Activated CD8-positive, alpha-beta memory T cell treated with anti-CD3 and anti-CD28 coated beads, Interleukin-2, amount 50 U/mL, for 48 hours (primary cell): ENCODE data around the gene NDUFS7.
"Not testable (repeated sequence)": the region's sequence is repeated elsewhere in the genome, so short reads cannot be mapped to it uniquely, and the experiment has no call there.

Experiments used
- DNase-seq: peaks from one replicate; pipeline ENCODE4 v3.0.0-alpha.2; 2020

Gene NDUFS7

DNA sequence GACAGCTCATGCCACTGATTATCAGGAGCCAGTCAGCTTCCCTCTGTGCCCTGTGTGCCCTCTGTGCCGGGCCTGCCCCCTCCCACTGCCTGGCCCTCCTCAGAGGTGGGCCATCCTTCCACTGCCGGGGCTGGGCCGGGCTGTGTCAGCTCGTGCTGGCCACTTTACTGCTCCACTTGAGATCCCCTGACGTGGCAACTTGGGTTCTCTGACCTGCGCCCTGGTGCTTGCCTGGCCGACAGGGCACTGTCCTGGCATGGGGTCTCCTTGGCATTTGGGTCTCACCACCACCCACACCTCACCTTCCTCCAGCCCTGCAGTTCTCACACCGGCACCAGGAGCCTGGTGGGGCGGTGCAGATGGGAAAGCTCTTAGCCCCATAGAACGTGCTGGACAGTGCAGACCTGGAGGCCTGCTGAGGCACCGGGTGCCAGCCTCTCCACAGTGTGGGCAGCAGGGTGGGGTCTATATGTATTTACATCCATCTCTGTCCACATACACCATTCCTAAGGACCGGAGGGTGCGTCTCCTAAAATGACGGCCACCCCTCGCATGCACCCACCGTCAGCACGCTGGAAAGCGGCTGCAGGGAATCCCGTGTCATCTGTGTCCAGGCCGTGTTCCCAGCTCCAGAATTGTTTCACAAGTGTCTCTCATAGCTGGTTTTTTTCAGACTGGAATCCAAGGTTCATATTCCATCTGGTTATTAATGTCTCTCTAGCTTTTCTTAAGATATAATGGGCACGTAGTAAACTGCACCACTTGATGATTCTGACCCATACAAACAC lies 35.4 kb downstream of the NDUFS7 start:
- no peak for DNase-seq

DNA sequence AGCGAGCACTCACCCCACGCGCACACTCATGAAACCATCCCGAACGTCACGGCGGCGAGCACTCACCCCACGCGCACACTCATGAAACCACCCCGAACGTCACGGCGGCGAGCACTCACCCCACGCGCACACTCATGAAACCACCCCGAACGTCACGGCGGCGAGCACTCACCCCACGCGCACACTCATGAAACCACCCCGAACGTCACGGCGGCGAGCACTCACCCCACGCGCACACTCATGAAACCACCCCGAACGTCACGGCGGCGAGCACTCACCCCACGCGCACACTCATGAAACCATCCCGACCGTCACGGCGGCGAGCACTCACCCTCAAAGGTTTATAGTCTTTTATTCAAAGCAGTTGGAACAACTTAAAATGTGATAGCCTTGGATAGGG lies 36.4 kb downstream of the NDUFS7 start:
- DNase-seq, result not testable (repeated sequence)

DNA sequence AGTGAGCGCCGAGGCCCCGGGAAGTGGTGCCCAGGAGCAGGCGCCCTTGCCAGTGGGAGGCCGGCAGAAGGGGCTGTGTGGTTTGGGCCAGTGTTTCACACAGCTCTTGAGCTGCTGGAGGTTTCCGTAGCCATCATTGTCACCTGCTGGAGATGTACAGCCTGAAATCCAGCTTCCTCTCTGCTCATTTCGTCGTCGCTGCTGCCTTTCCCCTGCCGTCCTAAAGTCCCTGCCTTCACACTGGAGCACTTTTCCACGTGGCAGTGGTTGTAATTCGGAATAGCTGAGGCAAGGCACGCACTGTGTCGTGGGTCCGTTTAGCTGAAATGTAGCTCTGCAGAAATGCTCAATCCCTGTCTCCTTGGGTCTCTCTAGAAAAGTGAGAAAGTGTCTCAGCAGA lies 36.9 kb downstream of the NDUFS7 start:
- no peak for DNase-seq

DNA sequence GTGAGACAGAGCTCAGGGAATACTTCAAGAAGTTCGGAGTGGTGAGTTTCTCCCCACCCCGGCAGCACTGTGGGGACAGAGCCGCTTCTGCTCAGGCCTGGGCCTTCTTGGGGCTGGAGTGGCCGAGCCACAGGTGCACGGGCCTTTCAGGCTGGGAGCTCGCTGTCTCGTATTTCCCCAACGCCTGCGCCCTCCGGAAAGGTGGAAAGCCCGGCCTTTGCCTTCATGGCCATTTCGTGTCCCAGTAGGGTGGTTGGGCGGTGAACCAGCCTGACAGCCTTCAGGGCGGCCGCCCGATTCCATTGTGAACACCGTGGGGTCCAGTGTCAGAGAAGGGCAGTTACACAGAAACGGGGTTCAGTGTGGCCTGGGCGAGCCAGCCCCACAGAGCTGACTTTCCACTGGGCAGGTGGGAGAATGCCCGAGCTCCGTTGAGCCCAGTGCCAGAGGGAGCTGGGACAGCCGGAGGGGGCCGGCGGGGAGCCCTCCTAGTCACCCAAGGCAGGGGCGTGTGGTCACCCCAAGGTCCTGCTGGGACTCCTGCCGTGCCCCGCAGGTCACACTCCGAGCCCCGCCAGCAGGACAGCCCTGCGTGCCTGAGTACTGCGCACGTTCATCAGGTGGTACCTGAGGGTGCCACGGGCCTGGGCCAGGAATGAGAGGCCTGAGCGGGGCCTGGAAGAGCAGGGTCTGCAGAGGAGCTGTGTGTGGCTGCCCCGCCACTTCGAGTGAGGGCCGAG lies 37.7 kb downstream of the NDUFS7 start:
- no peak for DNase-seq

DNA sequence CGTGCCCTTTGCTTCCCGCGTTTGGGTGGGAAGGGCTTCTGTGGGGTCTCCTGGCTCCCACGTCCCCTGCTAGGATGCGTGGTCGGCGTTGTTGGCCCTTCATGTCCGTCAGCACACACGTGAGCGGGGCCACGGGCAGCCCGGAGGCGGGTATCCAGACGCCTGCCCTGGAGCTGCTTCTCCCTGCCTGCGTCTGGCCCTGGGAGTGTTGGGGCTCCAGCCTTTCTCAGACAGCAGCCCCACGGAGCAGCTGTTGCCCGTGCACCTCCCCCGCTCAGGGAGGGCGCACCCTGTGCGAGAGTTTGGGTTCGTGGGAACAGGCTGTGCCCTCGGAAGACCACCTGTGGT lies 38.2 kb downstream of the NDUFS7 start:
- DNase-seq, result no peak

DNA sequence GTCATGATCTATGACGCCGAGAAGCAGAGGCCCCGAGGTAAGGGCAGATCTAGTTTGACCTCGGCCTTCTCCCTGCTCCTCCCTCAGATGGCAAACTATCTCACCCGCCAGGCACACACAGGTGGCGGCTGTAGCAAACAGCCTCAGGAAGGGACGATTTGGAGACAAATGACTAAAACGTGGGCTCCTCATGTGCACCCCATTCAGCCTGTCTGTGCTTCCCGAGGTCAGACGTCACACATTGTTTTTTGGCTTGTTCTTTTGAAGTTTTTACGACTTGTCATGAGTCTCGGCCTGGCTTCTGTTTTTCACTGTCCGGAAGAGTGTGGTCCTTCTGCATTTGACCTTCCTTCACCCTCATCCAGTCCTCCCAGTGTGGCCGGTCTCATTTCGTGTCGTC lies 38.7 kb downstream of the NDUFS7 start:
- no peak for DNase-seq

DNA sequence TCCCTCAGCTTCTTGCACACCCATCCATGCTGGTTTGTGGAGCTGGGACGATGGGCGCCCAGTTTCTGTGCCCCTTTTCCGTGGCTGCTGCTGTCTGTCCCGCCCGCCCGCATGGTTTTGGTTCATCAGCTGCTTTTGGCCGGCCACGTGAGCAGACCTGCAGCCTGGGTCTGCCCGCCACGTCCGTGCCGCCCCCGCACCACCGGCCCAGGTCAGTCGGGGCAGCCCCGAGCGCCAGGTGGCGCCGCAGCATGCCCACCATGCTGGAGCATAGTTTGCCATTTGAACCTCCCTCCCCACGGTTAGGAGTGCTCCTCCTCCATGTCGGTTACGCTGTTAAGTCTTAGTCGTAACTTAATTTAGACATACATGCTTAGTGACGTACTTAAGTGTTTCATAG lies 39.2 kb downstream of the NDUFS7 start:
- DNase-seq, result no peak

DNA sequence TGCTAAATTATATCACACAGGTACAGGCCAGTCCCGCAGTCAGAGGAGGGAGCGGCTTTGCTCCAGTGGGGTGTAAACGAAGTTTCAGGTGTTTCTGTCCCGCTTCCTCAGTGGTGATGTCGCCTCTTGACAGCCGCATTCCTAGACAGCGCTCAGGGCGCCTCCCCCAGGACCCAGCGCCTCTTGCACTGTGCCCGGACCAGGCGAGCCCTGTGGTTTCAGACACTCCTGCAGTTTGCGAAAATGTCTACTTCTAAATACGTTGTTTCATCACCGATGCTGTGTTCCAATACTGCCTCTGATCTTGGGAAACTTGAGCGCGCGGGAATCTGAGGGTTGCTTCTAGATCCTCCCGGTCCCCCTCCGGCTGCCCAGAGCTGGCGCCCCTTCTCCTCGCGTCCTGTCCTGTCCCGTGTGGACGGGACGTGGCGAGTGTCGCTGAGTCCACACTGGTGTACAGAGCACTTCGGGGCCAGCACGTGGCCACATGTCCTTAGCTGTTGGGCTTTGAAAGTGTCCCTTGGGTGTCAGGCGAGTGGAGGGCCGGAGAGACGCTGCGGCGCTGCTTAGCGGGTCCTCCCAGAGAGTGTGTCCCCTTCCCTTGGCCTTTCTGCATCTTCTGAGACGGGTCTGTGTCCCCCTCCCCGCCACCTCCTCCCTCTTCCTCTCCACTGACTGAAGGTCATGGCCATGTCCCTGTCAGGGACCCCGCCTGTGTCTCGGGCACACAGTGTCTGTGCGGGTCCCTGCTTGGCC lies 39.9 kb downstream of the NDUFS7 start:
- DNase-seq, result no peak

DNA sequence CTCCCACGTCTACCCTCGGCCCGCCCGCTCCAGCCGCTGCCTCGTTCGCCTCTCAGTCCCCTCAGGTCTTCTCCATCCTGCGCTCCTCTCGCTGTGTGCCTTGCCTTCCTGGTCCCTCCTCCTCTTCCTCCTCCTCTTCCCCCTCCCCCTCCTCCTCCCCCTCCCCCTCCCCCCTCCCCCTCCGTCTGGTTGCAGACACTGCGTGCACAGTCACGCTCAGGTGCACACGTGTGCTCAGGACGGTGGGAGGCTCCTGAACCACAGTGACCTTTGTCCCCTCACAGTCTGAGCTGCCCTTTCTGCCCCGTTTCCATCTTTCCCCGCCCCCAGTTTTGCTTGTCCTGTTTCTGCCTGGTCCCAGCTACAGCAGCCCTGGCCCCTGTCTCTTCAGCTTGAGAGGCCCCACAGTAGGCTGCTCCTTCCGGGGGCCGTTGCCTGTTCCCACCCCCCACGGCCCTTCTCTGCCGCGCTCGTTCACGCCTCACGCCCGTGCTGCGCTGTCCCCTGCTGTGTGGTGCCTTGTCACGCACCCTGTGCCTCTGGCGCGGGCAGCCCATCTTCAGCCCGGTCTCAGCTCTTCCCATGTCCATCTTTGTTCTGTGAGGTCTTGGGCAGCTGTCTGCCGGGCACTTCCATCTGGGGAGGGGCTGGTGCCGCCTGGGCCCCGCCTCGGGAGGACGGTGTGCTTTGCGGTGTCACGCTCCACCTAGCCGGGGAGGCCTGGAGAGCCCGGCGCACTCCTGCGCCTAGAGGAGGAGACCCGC lies 40.7 kb downstream of the NDUFS7 start:
- DNase-seq, result no peak

DNA sequence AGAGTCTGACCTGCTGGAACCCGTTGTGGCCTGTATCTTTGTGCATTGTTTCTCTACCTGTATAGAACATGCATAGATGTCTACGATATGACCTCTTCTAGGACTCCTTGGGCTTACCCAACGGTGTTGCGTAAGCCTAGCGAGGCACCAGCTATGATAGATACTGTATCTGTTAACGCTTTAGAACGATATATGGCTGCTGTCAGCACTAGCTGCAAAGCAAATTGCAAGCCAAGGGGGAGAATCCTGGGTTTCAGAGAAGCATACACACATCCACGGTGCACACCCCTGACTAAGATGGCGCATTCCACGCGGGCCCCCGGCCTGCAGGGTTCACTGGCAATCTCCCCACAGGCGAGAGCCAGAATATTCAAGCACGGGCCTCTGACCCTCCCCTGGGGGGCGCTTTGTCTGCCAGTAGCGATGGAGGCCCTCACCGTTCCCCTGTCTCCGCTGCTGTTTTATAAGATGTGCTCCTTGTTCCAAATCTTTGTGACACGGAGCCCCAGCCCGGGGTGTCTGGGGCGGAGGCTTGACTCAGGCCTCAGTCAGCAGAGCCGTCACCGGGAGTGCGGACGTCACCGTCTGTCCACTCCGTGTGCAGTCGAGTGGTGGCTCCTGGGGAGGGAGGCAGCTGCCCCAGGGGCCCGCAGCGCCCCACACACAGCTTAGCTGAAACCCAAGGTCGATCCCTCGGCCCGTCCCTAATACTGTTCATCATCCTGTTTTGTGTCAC lies 41.6 kb downstream of the NDUFS7 start:
- no peak for DNase-seq

DNA sequence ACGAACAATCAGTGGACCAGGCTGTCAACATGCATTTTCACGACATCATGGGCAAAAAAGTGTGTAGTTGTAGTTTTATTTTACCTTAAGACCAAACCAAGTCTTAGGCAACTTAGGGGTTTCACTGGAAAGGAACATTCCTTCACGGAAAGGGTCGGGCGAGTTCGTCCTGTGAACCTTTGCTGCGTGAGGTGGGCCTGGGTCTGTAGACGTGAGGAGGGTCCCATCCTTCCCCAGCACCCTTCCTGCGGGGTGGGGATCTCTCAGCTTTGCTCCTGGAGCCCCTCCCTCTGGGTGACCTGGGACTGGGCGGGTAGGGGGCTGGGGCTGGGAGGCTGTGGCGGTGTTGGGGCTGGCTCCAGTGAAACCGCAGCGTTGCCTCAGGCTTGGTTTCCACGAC lies 42.2 kb downstream of the NDUFS7 start:
- DNase-seq, result no peak

DNA sequence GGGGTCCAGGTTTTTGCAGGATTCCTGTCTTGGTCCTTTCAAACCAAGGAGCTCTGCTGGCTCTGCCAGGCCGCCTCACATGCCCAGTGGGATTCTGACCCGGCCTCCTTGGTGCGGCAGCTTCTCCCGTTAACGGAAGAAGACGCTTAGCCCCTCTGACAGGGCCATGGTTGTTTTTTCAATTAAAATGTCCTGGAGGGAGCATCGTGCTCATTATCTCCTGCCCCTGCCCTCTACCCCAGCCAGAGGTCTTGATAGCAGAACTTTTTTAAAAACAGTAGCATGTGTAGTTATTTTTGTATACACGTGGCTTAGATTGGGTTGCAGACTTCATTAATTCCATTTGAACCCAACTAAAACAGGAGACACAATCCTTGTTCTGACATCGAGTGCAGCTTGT lies 43.0 kb downstream of the NDUFS7 start:
- no peak for DNase-seq

DNA sequence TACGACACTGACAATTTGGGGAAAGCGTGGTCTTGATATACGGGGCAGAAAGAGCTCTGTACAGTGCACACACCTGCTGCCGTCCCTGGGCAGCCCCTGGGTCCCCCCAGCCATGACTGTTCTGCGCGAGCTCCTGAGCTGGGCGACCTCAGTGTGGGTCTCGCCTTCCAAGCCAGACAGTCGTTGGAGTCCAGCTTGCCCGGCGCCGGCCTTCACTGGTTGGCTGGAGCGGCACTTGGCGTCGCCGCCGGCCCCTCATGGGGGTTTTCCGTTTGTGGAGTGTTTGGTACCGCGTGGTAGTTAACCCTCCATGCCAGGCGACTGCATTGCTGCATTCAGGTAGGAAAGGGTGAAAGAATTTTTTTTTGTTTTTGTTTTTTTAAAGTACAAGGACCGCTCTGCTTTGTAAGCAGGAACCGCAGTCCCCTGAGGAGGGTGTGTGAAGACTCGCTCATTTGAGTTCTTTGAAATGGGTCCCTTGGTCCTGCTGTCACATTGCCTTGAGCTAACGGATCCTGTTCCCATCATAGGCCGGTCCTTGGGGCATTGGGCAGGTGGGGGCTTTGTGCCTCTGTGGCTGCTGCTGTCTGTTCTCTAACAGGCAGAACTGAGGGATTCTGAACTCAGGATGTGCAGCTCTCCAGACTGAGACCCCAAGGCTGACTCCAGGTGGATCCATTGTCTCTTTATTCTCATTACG lies 43.7 kb downstream of the NDUFS7 start:
- DNase-seq, result no peak

DNA sequence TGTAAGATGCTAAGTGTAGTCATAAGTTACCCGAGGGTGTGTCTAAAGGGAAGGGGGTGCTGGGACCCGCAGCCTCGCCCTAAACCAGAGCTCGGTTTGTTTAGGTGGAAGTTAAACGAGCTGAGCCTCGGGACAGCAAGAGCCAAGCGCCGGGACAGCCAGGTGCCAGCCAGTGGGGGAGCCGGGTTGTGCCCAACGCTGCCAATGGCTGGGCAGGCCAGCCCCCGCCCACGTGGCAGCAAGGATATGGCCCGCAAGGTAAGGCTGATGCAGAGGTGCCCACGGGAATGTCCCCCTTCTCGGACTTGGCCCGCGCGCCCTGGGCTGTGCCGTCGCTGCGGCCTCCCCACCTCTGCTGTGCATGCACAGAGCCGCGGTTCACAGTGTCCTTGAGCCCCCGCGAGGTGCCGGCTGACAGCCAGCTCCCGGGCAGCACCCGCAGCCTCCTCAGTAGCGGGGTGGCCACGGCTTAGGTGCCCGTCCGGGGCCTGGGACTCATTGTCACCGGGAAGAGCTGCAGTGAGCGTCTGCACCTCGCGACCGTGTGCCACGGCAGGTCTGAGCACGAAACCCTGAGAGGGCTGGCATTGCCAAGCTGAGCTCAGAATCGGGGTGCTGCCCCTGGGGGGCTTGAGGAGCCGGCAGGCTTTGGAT lies 45.2 kb downstream of the NDUFS7 start:
- no peak for DNase-seq

DNA sequence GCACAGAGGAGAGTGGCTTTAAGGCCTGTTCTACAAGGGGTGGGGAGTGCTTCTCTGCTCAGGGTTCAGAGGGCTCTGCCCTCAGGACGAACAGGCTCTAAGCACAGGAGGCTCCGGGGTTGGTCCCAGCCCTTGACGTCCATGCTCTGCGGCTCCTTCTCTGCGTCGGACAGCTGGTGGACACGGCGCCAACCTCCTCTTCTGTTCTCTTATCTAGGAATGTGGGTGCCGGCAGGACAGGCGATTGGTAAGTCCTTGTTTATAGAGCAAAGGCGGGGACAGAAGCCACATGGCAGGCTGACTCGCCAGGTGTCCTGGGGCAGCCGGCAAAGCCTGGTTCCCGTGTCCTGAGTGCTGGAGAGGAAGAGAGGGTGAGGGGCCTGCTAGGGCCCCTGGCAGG lies 46.0 kb downstream of the NDUFS7 start:
- DNase-seq, result no peak

DNA sequence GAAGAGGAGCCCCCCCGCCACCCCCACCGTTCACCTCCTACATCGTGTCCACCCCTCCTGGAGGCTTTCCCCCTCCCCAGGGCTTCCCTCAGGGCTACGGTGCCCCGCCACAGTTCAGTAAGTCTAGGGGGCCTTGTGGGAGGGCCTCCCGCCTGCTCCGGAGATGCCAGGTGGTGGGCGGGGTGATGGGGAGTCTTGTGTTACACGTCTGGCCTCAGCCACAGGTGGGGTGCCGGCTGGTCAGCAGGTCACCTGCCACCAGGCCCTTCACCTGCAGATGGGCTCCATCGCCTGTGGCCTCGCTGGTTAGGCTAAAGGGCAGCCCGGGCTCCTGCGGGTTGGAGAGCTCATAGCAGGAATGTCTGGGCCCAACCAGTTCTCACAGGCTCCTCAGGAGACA lies 46.5 kb downstream of the NDUFS7 start:
- DNase-seq, result no peak

DNA sequence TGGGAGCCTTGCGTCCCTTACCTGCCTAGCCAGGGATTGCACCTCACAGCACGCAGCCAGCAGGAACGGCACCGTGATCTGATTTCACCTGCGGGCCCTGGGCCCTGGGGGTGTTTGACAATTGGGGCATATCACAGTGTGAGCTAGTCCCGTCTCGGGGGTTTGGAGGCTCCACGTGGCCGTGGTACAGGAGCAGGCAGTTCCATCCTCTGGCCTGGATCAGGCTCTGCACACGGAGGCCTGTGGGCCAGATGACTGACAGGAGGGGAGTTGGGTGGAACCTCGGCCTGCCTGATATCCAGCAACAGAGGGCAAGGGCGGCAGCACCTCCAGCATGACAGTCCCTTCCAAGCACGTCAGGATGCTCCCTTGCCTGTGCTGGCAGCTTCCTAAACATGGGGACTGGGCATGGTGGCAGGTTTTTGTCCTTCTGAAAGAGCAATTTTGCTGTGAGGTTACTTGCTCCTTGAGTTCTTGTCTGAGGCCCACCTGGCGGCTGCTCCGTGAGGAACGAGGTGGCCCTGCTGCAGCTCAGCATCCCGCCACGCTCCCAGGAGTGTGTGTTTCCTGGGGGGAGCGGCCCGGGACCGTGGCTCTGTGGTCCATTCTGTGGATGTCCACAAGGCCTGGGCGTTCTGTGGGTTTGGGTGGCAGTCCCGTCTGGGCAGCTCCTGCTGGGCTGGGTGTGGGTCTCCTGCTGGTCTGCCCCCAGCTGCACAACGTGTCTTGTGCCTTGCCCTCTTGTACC lies 48.2 kb downstream of the NDUFS7 start:
- no peak for DNase-seq

DNA sequence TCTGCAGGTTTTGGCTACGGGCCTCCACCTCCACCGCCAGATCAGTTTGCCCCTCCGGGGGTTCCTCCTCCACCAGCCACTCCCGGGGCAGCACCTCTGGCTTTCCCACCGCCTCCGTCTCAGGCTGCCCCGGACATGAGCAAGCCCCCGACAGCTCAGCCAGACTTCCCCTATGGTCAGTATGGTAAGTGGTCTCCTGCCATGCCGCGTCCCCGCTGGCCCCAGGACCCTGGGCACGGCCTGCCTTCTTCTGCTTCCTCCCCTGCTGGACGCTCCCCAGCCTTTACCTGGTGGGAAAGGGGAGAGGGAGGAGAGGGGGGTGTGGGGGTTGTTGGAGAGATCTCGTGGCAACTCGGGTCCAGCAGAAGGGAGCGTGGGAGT lies 48.8 kb downstream of the NDUFS7 start:
- no peak for DNase-seq

DNA sequence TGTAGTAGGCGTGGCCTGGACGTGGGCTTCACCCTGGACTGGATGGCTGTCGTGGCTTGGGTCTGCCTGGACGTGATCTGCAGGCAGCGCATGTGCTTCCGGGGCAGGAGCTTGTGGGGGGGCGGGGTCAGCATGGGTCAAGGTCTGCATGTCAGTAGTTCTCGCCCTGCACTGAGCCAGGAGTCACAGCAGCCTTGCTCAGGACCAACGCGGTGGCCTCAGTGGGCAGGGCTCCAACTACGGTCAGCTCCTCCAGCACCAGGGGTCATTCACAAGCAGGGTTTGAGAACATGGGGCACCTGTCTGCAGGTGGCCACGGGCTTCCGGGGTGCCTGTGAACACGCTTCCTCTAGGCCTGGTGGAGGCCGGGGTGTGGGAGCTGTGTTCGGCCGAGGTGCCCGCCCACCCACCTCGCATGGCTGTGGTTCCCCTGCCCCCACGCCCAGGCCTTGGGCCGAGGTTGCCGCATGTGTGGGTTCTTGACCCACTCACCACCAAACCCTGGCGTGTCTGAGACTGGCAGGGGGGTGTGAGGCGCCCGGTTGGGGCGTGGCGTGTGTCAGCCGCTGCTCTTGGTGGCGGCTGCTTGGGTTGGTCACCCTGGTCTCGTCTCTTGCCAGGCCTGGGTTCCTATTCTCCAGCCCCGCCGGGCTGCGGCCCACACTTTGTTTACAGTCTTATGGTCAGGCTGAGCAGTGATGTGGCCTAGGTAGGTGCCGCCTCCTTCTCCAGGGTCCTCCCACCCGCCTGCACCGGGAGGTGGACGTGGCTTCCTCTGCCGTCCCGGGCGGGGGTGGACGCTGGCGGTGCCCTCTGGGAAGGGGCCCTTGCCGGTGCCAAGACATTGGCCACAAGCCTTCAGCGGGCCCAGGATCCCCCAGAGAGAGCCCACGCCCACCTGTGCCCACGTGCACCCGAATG lies 49.7 kb downstream of the NDUFS7 start:
- no peak for DNase-seq

DNA sequence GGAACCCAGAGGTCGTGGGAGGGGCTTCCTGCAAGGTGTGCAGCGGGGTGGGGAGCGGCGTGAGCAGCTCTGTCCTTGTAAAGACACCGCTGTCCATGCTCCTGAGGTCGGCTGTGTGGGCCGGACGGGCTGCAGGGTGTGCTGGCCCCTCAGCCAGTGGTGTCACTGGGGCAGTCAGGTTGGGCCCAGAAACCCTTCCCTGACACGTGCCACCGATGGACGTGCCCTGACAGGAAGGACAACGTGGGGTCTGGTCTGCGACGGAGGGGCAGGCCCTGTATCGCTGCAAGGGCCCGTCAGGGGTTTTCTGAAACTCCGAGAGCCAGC lies 50.3 kb downstream of the NDUFS7 start:
- DNase-seq, result no peak
